Neuronal stem cell (in vitro differentiated cells): ENCODE measurements around the gene ARHGAP5. TPM values are rescaled to one million over a fixed set of nuclear protein-coding genes. Genes with fewer than 3 reads are reported as not detected.

Experiments
- DNase-seq: peaks from one replicate; pipeline ENCODE4 v3.0.0-alpha.2; 2013; ENCODE audit warnings: low spot score
- H2AFZ ChIP-seq: one replicate; pipeline ENCODE4 v1.6.1; 2013; ENCODE audit warnings: mild to moderate bottlenecking, low read length, inconsistent platforms
- H2AK5ac ChIP-seq: 2 replicates; pipeline ENCODE4 v1.6.1; 2013; ENCODE audit warnings: low read depth, mild to moderate bottlenecking, inconsistent platforms, low read length, moderate library complexity, mixed read lengths
- H2BK120ac ChIP-seq: 2 replicates; pipeline ENCODE4 v1.6.1; 2013; ENCODE audit warnings: low read depth, mild to moderate bottlenecking, inconsistent platforms, low read length, moderate library complexity, mixed read lengths
- H2BK12ac ChIP-seq: one replicate; pipeline ENCODE4 v1.6.1; 2013; ENCODE audit warnings: low read length, inconsistent platforms
- H2BK15ac ChIP-seq: 2 replicates; pipeline ENCODE4 v1.6.1; 2013; ENCODE audit warnings: mild to moderate bottlenecking, low read length, inconsistent platforms, mixed read lengths
- H2BK5ac ChIP-seq: one replicate; pipeline ENCODE4 v1.6.1; 2013; ENCODE audit warnings: inconsistent platforms, mild to moderate bottlenecking, low read length, moderate library complexity
- H3K14ac ChIP-seq: one replicate; pipeline ENCODE4 v1.6.1; 2013; ENCODE audit warnings: low read length, inconsistent platforms
- H3K18ac ChIP-seq: 2 replicates; pipeline ENCODE4 v1.6.1; 2013; ENCODE audit warnings: low read length, inconsistent platforms
- H3K23ac ChIP-seq: 2 replicates; pipeline ENCODE4 v1.6.1; 2013; ENCODE audit warnings: low read depth, mild to moderate bottlenecking, mixed read lengths, low read length, inconsistent platforms; ENCODE audit not compliant: poor library complexity
- H3K27ac ChIP-seq: replicated peaks from 3 replicates; pipeline ENCODE4 v1.5.1; 2013; ENCODE audit warnings: low read length, inconsistent platforms
- H3K27me3 ChIP-seq, 3 experiments: 2 replicates each; pipeline ENCODE4 v1.6.1; 2013; ENCODE audit warnings: low read length in 3 of 3, mild to moderate bottlenecking in 2 of 3, inconsistent platforms in 1 of 3, low read depth in 1 of 3, mixed read lengths in 1 of 3, moderate library complexity in 1 of 3; ENCODE audit not compliant: control insufficient read depth in 3 of 3, insufficient read depth in 3 of 3
- H3K36me3 ChIP-seq, 2 donors: replicated peaks in 1 of 2; 2 replicates each; pipeline ENCODE4 v1.6.1; 2013; ENCODE audit warnings: low read length in 2 of 2; ENCODE audit not compliant: control insufficient read depth in 2 of 2, insufficient read depth in 2 of 2
- H3K4ac ChIP-seq: 2 replicates; pipeline ENCODE4 v1.6.1; 2013; ENCODE audit warnings: inconsistent platforms, mild to moderate bottlenecking, low read length, moderate library complexity
- H3K4me1 ChIP-seq, 2 donors: 1 replicate in 1 of 2; 2 replicates in 1 of 2; pipeline ENCODE4 v1.6.1; 2013; ENCODE audit warnings: low read length in 2 of 2, low read depth in 1 of 2; ENCODE audit not compliant: control insufficient read depth in 2 of 2, insufficient read depth in 1 of 2
- H3K4me2 ChIP-seq: one replicate; pipeline ENCODE4 v1.6.1; 2013; ENCODE audit warnings: mild to moderate bottlenecking, low read length, inconsistent platforms; ENCODE audit not compliant: insufficient read depth, poor library complexity, severe bottlenecking
- H3K4me3 ChIP-seq, 2 donors: 2 replicates each; pipeline ENCODE4 v1.5.1; 2013; ENCODE audit warnings: low read length in 2 of 2, mild to moderate bottlenecking in 2 of 2, inconsistent platforms in 1 of 2, moderate library complexity in 1 of 2
- H3K79me1 ChIP-seq: one replicate; pipeline ENCODE4 v1.6.1; 2013; ENCODE audit warnings: low read depth, mild to moderate bottlenecking, inconsistent platforms, low read length, moderate library complexity
- H3K9ac ChIP-seq: one replicate; pipeline ENCODE4 v1.6.1; 2013; ENCODE audit warnings: mild to moderate bottlenecking, low read depth, low read length, inconsistent platforms; ENCODE audit not compliant: poor library complexity
- H3K9me3 ChIP-seq, 2 donors: replicated peaks in 1 of 2; 2 replicates each; pipeline versions ENCODE3 to v1.6.1; 2013; ENCODE audit warnings: low read length in 2 of 2, mild to moderate bottlenecking in 2 of 2, inconsistent platforms in 1 of 2, low read depth in 1 of 2, mixed read lengths in 1 of 2, moderate library complexity in 1 of 2; ENCODE audit not compliant: control insufficient read depth in 2 of 2, insufficient read depth in 1 of 2
- H4K8ac ChIP-seq: one replicate; pipeline ENCODE4 v1.6.1; 2013; ENCODE audit warnings: low read depth, mild to moderate bottlenecking, inconsistent platforms, low read length, moderate library complexity
- H4K91ac ChIP-seq: one replicate; pipeline ENCODE4 v1.6.1; 2013; ENCODE audit warnings: low read length, low read depth, mild to moderate bottlenecking, inconsistent platforms; ENCODE audit not compliant: poor library complexity
- WGBS, 2 donors: extraction: QIAGEN DNeasy Blood & Tissue Kit; methylation state at CpG; one replicate each; pipeline ENCODE4 v1.1.7; 2013; ENCODE audit warnings: missing lambda C conversion rate in 2 of 2, mixed read lengths in 1 of 2; ENCODE audit not compliant: insufficient read length in 2 of 2, insufficient replicate concordance in 1 of 2; ENCODE audit errors: extremely low coverage in 2 of 2; 5-methylcytosine and 5-hydroxymethylcytosine counted together
- small RNA-seq: library from polyadenylated mRNA; stranded (forward); fragments of <200 nt; extraction: miRNeasy Mini kit (QIAGEN cat#:217004); gene quantifications from one replicate; pipeline ENCODE3, GENCODE V24; 2013; ENCODE audit not compliant: insufficient read depth

The ARHGAP5 gene

GRCh38 chr14:32205984-32206383 is 128.9 kb downstream of the ARHGAP5 start:
- H2BK15ac ChIP-seq = no peak overlapping the region
- no peak overlapping the region for H2BK120ac ChIP-seq
- H3K9me3 ChIP-seq = peaks cover 0 to under 1% of the 10 kb centered on the region in 2 donors
- H3K36me3 ChIP-seq = no peaks in the 10 kb centered on the region
- no peak overlapping the region for H3K27ac ChIP-seq
- no peak overlapping the region for H2AK5ac ChIP-seq
- H4K8ac ChIP-seq = no peak overlapping the region
- DNase-seq = no peak
- no peak overlapping the region for H3K9ac ChIP-seq
- WGBS, 2 donors = no CpG with 5 or more reads among the region's 4 CpGs
- no peak overlapping the region for H3K23ac ChIP-seq
- H3K4me2 ChIP-seq = no peak overlapping the region
- no peak overlapping the region for H3K4ac ChIP-seq
- H3K14ac ChIP-seq = no peak overlapping the region
- no peak overlapping the region for H2BK5ac ChIP-seq
- no peak overlapping the region for H2BK12ac ChIP-seq
- peaks cover 0 to 49% (median 0%) of the 10 kb centered on the region in 3 experiments for H3K27me3 ChIP-seq
- H2AFZ ChIP-seq = no peak overlapping the region
- no peak overlapping the region for H4K91ac ChIP-seq
- no peaks in the 10 kb centered on the region for H3K79me1 ChIP-seq
- no peak overlapping the region for H3K4me3 ChIP-seq
- H3K18ac ChIP-seq = no peak overlapping the region
- H3K4me1 ChIP-seq = no peaks in the 10 kb centered on the region

- Histone ChIP-seq H3K23ac (no peak overlapping the region), H3K27ac (no peak overlapping the region), H3K36me3 (no peaks in the 10 kb centered on the region), H3K14ac (no peak overlapping the region), H3K4me2 (no peak overlapping the region), H2AFZ (no peak overlapping the region), H3K4ac (no peak overlapping the region), H3K4me1 (no peaks in the 10 kb centered on the region), H4K8ac (no peak overlapping the region), H3K4me3 (no peak overlapping the region), H3K9ac (no peak overlapping the region), H3K79me1 (no peaks in the 10 kb centered on the region), H2AK5ac (no peak overlapping the region), H2BK15ac (no peak overlapping the region), H2BK5ac (no peak overlapping the region), H3K27me3 (peaks cover 0 to 48% (median 0%) of the 10 kb centered on the region in 3 experiments), H2BK12ac (no peak overlapping the region), H3K18ac (no peak overlapping the region), H2BK120ac (no peak overlapping the region), H3K9me3 (peaks cover 0 to 2% of the 10 kb centered on the region in 2 donors), H4K91ac (no peak overlapping the region)
- WGBS, 2 donors = no CpG with 5 or more reads among the region's 2 CpGs
- no peak for DNase-seq
These were observed 129.4 kb downstream of the ARHGAP5 start for GRCh38 chr14:32206552-32206951.

- Histone ChIP-seq H3K36me3 (no peaks in the 10 kb centered on the region), H2BK5ac (no peak overlapping the region), H3K9ac (no peak overlapping the region), H2BK120ac (no peak overlapping the region), H2AK5ac (no peak overlapping the region), H4K8ac (no peak overlapping the region), H3K79me1 (no peaks in the 10 kb centered on the region), H3K4me1 (no peaks in the 10 kb centered on the region), H3K27ac (no peak overlapping the region), H3K23ac (no peak overlapping the region), H3K18ac (no peak overlapping the region), H2BK15ac (no peak overlapping the region), H2BK12ac (no peak overlapping the region), H3K4ac (no peak overlapping the region), H3K4me3 (no peak overlapping the region), H3K27me3 (peaks cover 0 to 48% (median 0%) of the 10 kb centered on the region in 3 experiments), H3K9me3 (peaks cover 0 to 2% of the 10 kb centered on the region in 2 donors), H3K4me2 (no peak overlapping the region), H4K91ac (no peak overlapping the region), H2AFZ (no peak overlapping the region), H3K14ac (no peak overlapping the region)
- DNase-seq = no peak
- WGBS, 2 donors = no CpG with 5 or more reads among the region's 3 CpGs
These were observed 131.4 kb downstream of the ARHGAP5 start for GRCh38 chr14:32208490-32208889.

Small RNA genes within 50 kb of the gene (small RNA-seq; reads per million reads assigned to genes)
- gene RNU6-7 (not detected), gene RNU6-8 (not detected)
